Kidney tubule cell (primary cell): Measurements from ENCODE around the gene MCM10.
A peak's percentile ranks its signal among the peaks of the same experiment; 100 is the strongest.
"Not testable (repeated sequence)": the region's sequence is repeated elsewhere in the genome, so short reads cannot be mapped to it uniquely, and the experiment has no call there.

Source experiments
- DNase-seq: peaks from one replicate; pipeline ENCODE4 v3.0.0-alpha.2; 2018; ENCODE audit warnings: low spot score

MCM10 gene

GRCh38 chr10:13160934-13161856 is at the start of gene MCM10:
Gene MCM10 (plus strand): TSS chr10:13161558. CDS start chr10:13164203, 2,645 bp downstream.
- peak; percentile 99 for DNase-seq

- no peak for DNase-seq
Measured at GRCh38 chr10:13113544-13113943, 47.8 kb upstream of the MCM10 start.

GRCh38 chr10:13115832-13116803 is 45.2 kb upstream of the MCM10 start:
- no peak for DNase-seq

GRCh38 chr10:13117841-13118783 is 43.2 kb upstream of the MCM10 start:
- DNase-seq, result no peak

GRCh38 chr10:13118784-13119410 is 42.5 kb upstream of the MCM10 start:
- DNase-seq, result no peak

GRCh38 chr10:13120786-13121499 is 40.4 kb upstream of the MCM10 start:
- no peak for DNase-seq

- DNase-seq, result no peak
Measured at GRCh38 chr10:13121500-13121854, 39.9 kb upstream of the MCM10 start.

- DNase-seq, result no peak
Measured at GRCh38 chr10:13136651-13137050, 24.7 kb upstream of the MCM10 start.

GRCh38 chr10:13139150-13139549 is 22.2 kb upstream of the MCM10 start:
- no peak for DNase-seq

GRCh38 chr10:13139676-13140075 is 21.7 kb upstream of the MCM10 start:
- no peak for DNase-seq

GRCh38 chr10:13140627-13141190 is 20.6 kb upstream of the MCM10 start:
- no peak for DNase-seq

GRCh38 chr10:13143766-13144165 is 17.6 kb upstream of the MCM10 start:
- DNase-seq, result no peak

GRCh38 chr10:13144814-13145213 is 16.5 kb upstream of the MCM10 start:
- no peak for DNase-seq

- no peak for DNase-seq
Measured at GRCh38 chr10:13146379-13146778, 15.0 kb upstream of the MCM10 start.

- no peak for DNase-seq
Measured at GRCh38 chr10:13147161-13147560, 14.2 kb upstream of the MCM10 start.

GRCh38 chr10:13152296-13152695 is 9.1 kb upstream of the MCM10 start:
- no peak for DNase-seq

GRCh38 chr10:13155860-13156259 is 5.5 kb upstream of the MCM10 start:
- not testable (repeated sequence) for DNase-seq

- DNase-seq, result no peak
Measured at GRCh38 chr10:13158401-13158800, 3.0 kb upstream of the MCM10 start.

GRCh38 chr10:13161857-13162271 is 506 bp downstream of the MCM10 start:
- DNase-seq, result peak; percentile 16

GRCh38 chr10:13163859-13164258 is 2.5 kb downstream of the MCM10 start:
- no peak for DNase-seq
